GM15510 (cell line): ENCODE data around the gene LAPTM5.

Experiments used
- POLR2A ChIP-seq: IDR thresholded peaks from 3 replicates; pipeline ENCODE4 v1.6.1; 2011; ENCODE audit warnings: borderline replicate concordance; ENCODE audit not compliant: insufficient read length; ENCODE audit errors: extremely low read depth

Gene LAPTM5

GRCh38 chr1:30756545-30757351 lies 826 bp downstream of the LAPTM5 start:
- peak; percentile 51 for TF ChIP-seq POLR2A

- no peak for TF ChIP-seq POLR2A
These were observed 1.4 kb downstream of the LAPTM5 start for GRCh38 chr1:30756206-30756544.

- TF ChIP-seq POLR2A: no peak
These were observed 1.8 kb downstream of the LAPTM5 start for GRCh38 chr1:30755746-30756145.

GRCh38 chr1:30755334-30755733 lies 2.2 kb downstream of the LAPTM5 start:
- TF ChIP-seq POLR2A: no peak

- TF ChIP-seq POLR2A: peak; percentile 55
These were observed 2.8 kb downstream of the LAPTM5 start for GRCh38 chr1:30754684-30755171.

GRCh38 chr1:30753660-30754123 lies 3.9 kb downstream of the LAPTM5 start:
- TF ChIP-seq POLR2A: peak; percentile 26

GRCh38 chr1:30753118-30753517 lies 4.5 kb downstream of the LAPTM5 start:
- TF ChIP-seq POLR2A: no peak

GRCh38 chr1:30752651-30752908 lies 5.0 kb downstream of the LAPTM5 start:
- no peak for TF ChIP-seq POLR2A

GRCh38 chr1:30751830-30752650 lies 5.5 kb downstream of the LAPTM5 start:
- peak; percentile 22 for TF ChIP-seq POLR2A

GRCh38 chr1:30750731-30751291 lies 6.8 kb downstream of the LAPTM5 start:
- no peak for TF ChIP-seq POLR2A

GRCh38 chr1:30749691-30750583 lies 7.6 kb downstream of the LAPTM5 start:
- peak; percentile 63 for TF ChIP-seq POLR2A

- no peak for TF ChIP-seq POLR2A
These were observed 8.7 kb downstream of the LAPTM5 start for GRCh38 chr1:30748699-30749401.

- no peak for TF ChIP-seq POLR2A
These were observed 9.4 kb downstream of the LAPTM5 start for GRCh38 chr1:30748098-30748698.

GRCh38 chr1:30747033-30748008 lies 10.3 kb downstream of the LAPTM5 start:
- TF ChIP-seq POLR2A: peak; percentile 39
